Naive thymus-derived CD4-positive, alpha-beta T cell (primary cell): Measurements from ENCODE around the gene TOX2. TPM values are rescaled to one million over a fixed set of nuclear protein-coding genes. Genes with fewer than 3 reads are reported as not detected.
A peak's percentile ranks its signal among the peaks of the same experiment; 100 is the strongest.

Experiments used
- ATAC-seq: fragments of 150-1000 bp; cut with Tn5 transposase; 2 replicates; pipeline ENCODE4 v1.10.0; 2021; ENCODE audit warnings: mild to moderate bottlenecking, moderate library complexity
- CTCF ChIA-PET: fragments of 350-600 bp; sonication (Branson Sonifier 250); formaldehyde crosslinking; loops from one replicate; lab custom pipeline; 2021; ENCODE audit warnings: antibody characterized with exemption; lab: Charles Lee
- POLR2A ChIA-PET: fragments of 350-600 bp; sonication (Branson Sonifier 250); formaldehyde crosslinking; loops from one replicate; lab custom pipeline; 2021; ENCODE audit warnings: antibody characterized with exemption, inconsistent platforms; lab: Charles Lee
- DNase-seq, 9 donors: peaks; one replicate each; pipeline versions ENCODE4 v3.0.0 to v3.0.0-alpha.2; 2020 to 2022; ENCODE audit warnings: mixed read lengths in 1 of 9
- H3K27ac ChIP-seq: one replicate; pipeline ENCODE4 v1.7.0; 2013; ENCODE audit warnings: mild to moderate bottlenecking, low read depth, low read length, moderate library complexity
- H3K27me3 ChIP-seq, 2 donors: one replicate each; pipeline ENCODE4 v1.7.0; 2013; ENCODE audit warnings: low read length in 2 of 2, mild to moderate bottlenecking in 2 of 2, moderate library complexity in 2 of 2; ENCODE audit not compliant: control insufficient read depth in 2 of 2, insufficient read depth in 2 of 2
- H3K36me3 ChIP-seq, 3 experiments: 1 replicate in 2 of 3; 2 replicates in 1 of 3; pipeline ENCODE4 v1.7.0; 2013; ENCODE audit warnings: low read length in 3 of 3, mild to moderate bottlenecking in 3 of 3, moderate library complexity in 1 of 3; ENCODE audit not compliant: insufficient read depth in 3 of 3, control insufficient read depth in 2 of 3
- H3K4me1 ChIP-seq, 2 donors: one replicate each; pipeline ENCODE4 v1.7.0; 2013; ENCODE audit warnings: low read length in 2 of 2, mild to moderate bottlenecking in 2 of 2, moderate library complexity in 1 of 2; ENCODE audit not compliant: control insufficient read depth in 2 of 2, insufficient read depth in 2 of 2
- H3K4me3 ChIP-seq: 2 replicates; pipeline ENCODE4 v1.7.0; 2013; ENCODE audit warnings: mild to moderate bottlenecking, low read length
- H3K9me3 ChIP-seq, 3 experiments: 1 replicate in 2 of 3; 2 replicates in 1 of 3; pipeline ENCODE4 v1.7.0; 2013; ENCODE audit warnings: low read length in 3 of 3; ENCODE audit not compliant: control insufficient read depth in 2 of 3
- H3K27ac Mint-ChIP-seq, 9 donors: one replicate each; pipeline ENCODE4 v1.8.0; 2020 to 2022; ENCODE audit warnings: mixed read lengths in 9 of 9, mild to moderate bottlenecking in 8 of 9, moderate library complexity in 5 of 9, inconsistent platforms in 2 of 9
- H3K27me3 Mint-ChIP-seq, 5 donors: one replicate each; pipeline ENCODE4 v1.8.0; 2021 to 2022; ENCODE audit warnings: mixed read lengths in 5 of 5, mild to moderate bottlenecking in 1 of 5
- H3K36me3 Mint-ChIP-seq, 5 donors: one replicate each; pipeline ENCODE4 v1.8.0; 2020 to 2022; ENCODE audit warnings: mixed read lengths in 5 of 5, mild to moderate bottlenecking in 3 of 5, inconsistent platforms in 1 of 5
- H3K4me1 Mint-ChIP-seq, 7 donors: one replicate each; pipeline ENCODE4 v1.8.0; 2020 to 2022; ENCODE audit warnings: mixed read lengths in 7 of 7, mild to moderate bottlenecking in 3 of 7, inconsistent platforms in 1 of 7
- H3K4me3 Mint-ChIP-seq, 10 donors: one replicate each; pipeline ENCODE4 v1.8.0; 2020 to 2022; ENCODE audit warnings: mild to moderate bottlenecking in 10 of 10, mixed read lengths in 10 of 10, moderate library complexity in 6 of 10, inconsistent platforms in 2 of 10
- H3K9me3 Mint-ChIP-seq, 11 donors: one replicate each; pipeline ENCODE4 v1.8.0; 2020 to 2022; ENCODE audit warnings: mixed read lengths in 11 of 11, mild to moderate bottlenecking in 4 of 11, inconsistent platforms in 1 of 11, moderate library complexity in 1 of 11
- intact Hi-C, 2 donors: fragments of 100-400 bp; cut with micrococcal nuclease; formaldehyde crosslinking; loops; one replicate each; pipeline ENCODE4 v1.15.1; 2023
- polyA plus RNA-seq, 2 donors: library from polyadenylated mRNA; unstranded; fragments of 300-500 nt; fragmentation: Illumina TruSeq; gene quantifications; one replicate each; pipeline ENCODE4 v1.2.3, GENCODE V29; 2021
- total RNA-seq, 6 experiments: library from RNA in 5 of 6; stranded (reverse) in 5 of 6; gene quantifications; 1 replicate in 5 of 6; 2 replicates in 1 of 6; pipeline ENCODE4 v1.2.3 and lab custom pipeline; 2021 to 2026

TOX2 gene
- total and polyA plus RNA-seq, 7 experiments from 2014 or later: 0.22 to 7.1 (median 1.5) TPM

- peaks cover 0 to 6% (median 1%) of the 10 kb centered on the region in 11 donors for H3K9me3 Mint-ChIP-seq
- Histone ChIP-seq H3K36me3 (no peaks in the 10 kb centered on the region), H3K27me3 (no peaks in the 10 kb centered on the region), H3K27ac (no peak overlapping the region), H3K4me1 (peaks cover 13 to 16% of the 10 kb centered on the region in 2 donors), H3K4me3 (no peak overlapping the region), H3K9me3 (no peaks in the 10 kb centered on the region)
- intact Hi-C loops: loop anchor here (5.0 kb wide), 2 partner anchors 35 to 75 kb away; no protein-coding TSS in a partner anchor
- ChIA-PET POLR2A (no interaction called here), CTCF (no interaction called here)
- ATAC-seq (no peak), DNase-seq (no peak)
- peaks cover 31 to 71% (median 55%) of the 10 kb centered on the region in 7 donors for H3K4me1 Mint-ChIP-seq
- H3K27me3 Mint-ChIP-seq: peaks cover 0 to 53% (median 13%) of the 10 kb centered on the region in 5 donors
- peaks cover 0 to 25% (median 0%) of the 10 kb centered on the region in 5 donors for H3K36me3 Mint-ChIP-seq
- H3K27ac Mint-ChIP-seq: peak overlapping the region in 1 of 9 donors; percentile 12
- no peak overlapping the region for H3K4me3 Mint-ChIP-seq
These were observed 117.3 kb downstream of the TOX2 start for GRCh38 chr20:44031781-44032582.

- peaks cover 0 to 6% (median 1%) of the 10 kb centered on the region in 11 donors for H3K9me3 Mint-ChIP-seq
- Histone ChIP-seq H3K9me3 (no peaks in the 10 kb centered on the region), H3K27ac (no peak overlapping the region), H3K4me3 (no peak overlapping the region), H3K4me1 (peaks cover 13 to 16% of the 10 kb centered on the region in 2 donors), H3K36me3 (no peaks in the 10 kb centered on the region), H3K27me3 (no peaks in the 10 kb centered on the region)
- H3K27ac Mint-ChIP-seq: peak overlapping the region in 2 of 9 donors; percentile 2 to 32
- DNase-seq (no peak), ATAC-seq (no peak)
- ChIA-PET CTCF (no interaction called here), POLR2A (no interaction called here)
- intact Hi-C loops: loop anchor here (5.0 kb wide), 2 partner anchors 35 to 75 kb away; no protein-coding TSS in a partner anchor
- H3K4me1 Mint-ChIP-seq: peaks cover 29 to 65% (median 51%) of the 10 kb centered on the region in 7 donors
- no peak overlapping the region for H3K4me3 Mint-ChIP-seq
- peaks cover 0 to 56% (median 13%) of the 10 kb centered on the region in 5 donors for H3K27me3 Mint-ChIP-seq
- H3K36me3 Mint-ChIP-seq: peaks cover 0 to 25% (median 0%) of the 10 kb centered on the region in 5 donors
These were observed 118.1 kb downstream of the TOX2 start for GRCh38 chr20:44032583-44033331.

- ChIA-PET CTCF (no interaction called here), POLR2A (no interaction called here)
- DNase-seq (no peak), ATAC-seq (no peak)
- Histone ChIP-seq H3K27me3 (no peaks in the 10 kb centered on the region), H3K9me3 (no peaks in the 10 kb centered on the region), H3K4me3 (no peak overlapping the region), H3K4me1 (peaks cover 11 to 13% of the 10 kb centered on the region in 2 donors), H3K27ac (no peak overlapping the region), H3K36me3 (no peaks in the 10 kb centered on the region)
- H3K36me3 Mint-ChIP-seq: peaks cover 0 to 25% (median 0%) of the 10 kb centered on the region in 5 donors
- peaks cover 0 to 6% (median 1%) of the 10 kb centered on the region in 11 donors for H3K9me3 Mint-ChIP-seq
- H3K27me3 Mint-ChIP-seq: peaks cover 0 to 55% (median 13%) of the 10 kb centered on the region in 5 donors
- peaks cover 25 to 60% (median 45%) of the 10 kb centered on the region in 7 donors for H3K4me1 Mint-ChIP-seq
- intact Hi-C loops: loop anchor here (5.0 kb wide), 2 partner anchors 34 to 76 kb away; no protein-coding TSS in a partner anchor
- H3K4me3 Mint-ChIP-seq: no peak overlapping the region
- H3K27ac Mint-ChIP-seq: peak overlapping the region in 2 of 9 donors; percentile 2 to 32
These were observed 118.7 kb downstream of the TOX2 start for GRCh38 chr20:44033344-44033743.

- peaks cover 2 to 53% (median 9%) of the 10 kb centered on the region in 5 donors for H3K27me3 Mint-ChIP-seq
- Histone ChIP-seq H3K27ac (no peak overlapping the region), H3K4me3 (no peak overlapping the region), H3K27me3 (no peaks in the 10 kb centered on the region), H3K36me3 (no peaks in the 10 kb centered on the region), H3K4me1 (peaks cover 6 to 8% of the 10 kb centered on the region in 2 donors), H3K9me3 (no peaks in the 10 kb centered on the region)
- H3K4me1 Mint-ChIP-seq: peaks cover 19 to 54% (median 40%) of the 10 kb centered on the region in 7 donors
- peaks cover 0 to 25% (median 0%) of the 10 kb centered on the region in 5 donors for H3K36me3 Mint-ChIP-seq
- POLR2A ChIA-PET: no interaction called here
- CTCF ChIA-PET: no interaction called here
- ATAC-seq (no peak), DNase-seq (no peak)
- intact Hi-C loops: loop anchor here (5.0 kb wide), 2 partner anchors 33 to 77 kb away; no protein-coding TSS in a partner anchor
- no peak overlapping the region for H3K4me3 Mint-ChIP-seq
- peaks cover 0 to 6% (median 1%) of the 10 kb centered on the region in 11 donors for H3K9me3 Mint-ChIP-seq
- H3K27ac Mint-ChIP-seq: peak overlapping the region in 1 of 9 donors; percentile 55
These were observed 119.2 kb downstream of the TOX2 start for GRCh38 chr20:44033873-44034272.

GRCh38 chr20:44034451-44034850 lies 119.8 kb downstream of the TOX2 start:
- Mint-ChIP-seq H3K9me3 (peaks cover 0 to 6% (median 0%) of the 10 kb centered on the region in 11 donors), H3K27ac (peak overlapping the region in 2 of 9 donors; percentile 34 to 76), H3K36me3 (peaks cover 0 to 25% (median 0%) of the 10 kb centered on the region in 5 donors), H3K4me3 (no peak overlapping the region), H3K4me1 (peaks cover 15 to 49% (median 34%) of the 10 kb centered on the region in 7 donors), H3K27me3 (peaks cover 4 to 57% (median 12%) of the 10 kb centered on the region in 5 donors)
- Histone ChIP-seq H3K27me3 (no peaks in the 10 kb centered on the region), H3K4me1 (peaks cover 0 to 2% of the 10 kb centered on the region in 2 donors), H3K36me3 (no peaks in the 10 kb centered on the region), H3K27ac (no peak overlapping the region), H3K4me3 (no peak overlapping the region), H3K9me3 (no peaks in the 10 kb centered on the region)
- ChIA-PET CTCF (no interaction called here), POLR2A (no interaction called here)
- ATAC-seq (no peak), DNase-seq (no peak)
- intact Hi-C loops: loop anchor here (5.0 kb wide), 2 partner anchors 33 to 77 kb away; no protein-coding TSS in a partner anchor

GRCh38 chr20:44034965-44035635 lies 120.4 kb downstream of the TOX2 start:
- ChIA-PET CTCF (no interaction called here), POLR2A (no interaction called here)
- DNase-seq (no peak), ATAC-seq (no peak)
- peaks cover 4 to 54% (median 13%) of the 10 kb centered on the region in 5 donors for H3K27me3 Mint-ChIP-seq
- intact Hi-C loops: loop anchor here (5.0 kb wide), 2 partner anchors 32 to 78 kb away; no protein-coding TSS in a partner anchor
- Histone ChIP-seq H3K4me1 (no peaks in the 10 kb centered on the region), H3K27me3 (no peaks in the 10 kb centered on the region), H3K4me3 (no peak overlapping the region), H3K27ac (no peak overlapping the region), H3K9me3 (no peaks in the 10 kb centered on the region), H3K36me3 (no peaks in the 10 kb centered on the region)
- H3K9me3 Mint-ChIP-seq: peaks cover 0 to 4% (median under 1%) of the 10 kb centered on the region in 11 donors
- H3K36me3 Mint-ChIP-seq: peaks cover 0 to 20% (median 0%) of the 10 kb centered on the region in 5 donors
- peak overlapping the region in 1 of 10 donors; percentile 8 for H3K4me3 Mint-ChIP-seq
- H3K27ac Mint-ChIP-seq: peak overlapping the region in 3 of 9 donors; percentile 23 to 76 (median 34)
- H3K4me1 Mint-ChIP-seq: peaks cover 10 to 42% (median 28%) of the 10 kb centered on the region in 7 donors
